K562 (cell line): ENCODE results near the gene DUSP9. TPM values are rescaled to one million over a fixed set of nuclear protein-coding genes. Genes with fewer than 3 reads are reported as not detected.
A peak's percentile ranks its signal among the peaks of the same experiment; 100 is the strongest.

Experiments
- C11orf30 ChIP-seq: fragments of 450-650 bp; IDR thresholded peaks from 2 replicates; pipeline ENCODE4 v1.6.1; 2016; ENCODE audit warnings: low read depth, mild to moderate bottlenecking
- CEBPB ChIP-seq: fragments of 450-650 bp; IDR thresholded peaks from 2 replicates; pipeline ENCODE4 v1.6.1; 2016; ENCODE audit warnings: missing genetic modification characterization, missing compliant biosample characterization
- DACH1 ChIP-seq: fragments of 450-650 bp; IDR thresholded peaks from 2 replicates; pipeline ENCODE4 v1.6.1; 2018; ENCODE audit not compliant: partially characterized antibody
- ELF2 ChIP-seq: fragments of 250-450 bp; sonication (Bioruptor Pico); IDR thresholded peaks from 2 replicates; pipeline ENCODE4 v1.5.0; 2021; ENCODE audit warnings: mild to moderate bottlenecking
- HNRNPLL ChIP-seq: fragments of 200-400 bp; formaldehyde crosslinking; IDR thresholded peaks from 2 replicates; pipeline ENCODE4 v1.6.1; 2017; ENCODE audit warnings: low read length, low read depth, mild to moderate bottlenecking; ENCODE audit not compliant: poor library complexity, severe bottlenecking
- MAFK ChIP-seq: IDR thresholded peaks from 2 replicates; pipeline ENCODE4 v1.6.1; 2011; ENCODE audit warnings: low read length, improper control_type of control experiment
- MCM3 ChIP-seq: fragments of 450-650 bp; IDR thresholded peaks from 2 replicates; pipeline ENCODE4 v1.6.1; 2016
- MNT ChIP-seq, 2 experiments: fragments of 450-650 bp; conservative IDR thresholded peaks; 2 replicates each; pipeline ENCODE4 v1.6.1; 2017; ENCODE audit warnings: mild to moderate bottlenecking in 2 of 2, moderate library complexity in 2 of 2
- NFIC ChIP-seq: fragments of 450-650 bp; IDR thresholded peaks from 2 replicates; pipeline ENCODE4 v1.6.1; 2017; ENCODE audit warnings: mild to moderate bottlenecking, inconsistent platforms
- SMC3 ChIP-seq: conservative IDR thresholded peaks from 2 replicates; pipeline ENCODE4 v1.6.1; 2011; ENCODE audit warnings: low read depth, low read length, improper control_type of control experiment; ENCODE audit not compliant: insufficient read depth
- SREBF1 ChIP-seq: fragments of 150-350 bp; IDR thresholded peaks from 2 replicates; pipeline ENCODE4 v1.6.1; 2014; ENCODE audit warnings: antibody characterized with exemption, low read depth, low read length, borderline replicate concordance
- TFAP4 ChIP-seq: sonication (generic); formaldehyde crosslinking; IDR thresholded peaks from 2 replicates; pipeline ENCODE4 v1.8.0; 2022; ENCODE audit warnings: missing genetic modification reagents, mild to moderate bottlenecking, moderate library complexity, borderline replicate concordance
- TGIF2 ChIP-seq: sonication (generic); formaldehyde crosslinking; IDR thresholded peaks from 2 replicates; pipeline ENCODE4 v1.8.1; 2022; ENCODE audit warnings: mild to moderate bottlenecking, missing genetic modification reagents, moderate library complexity
- ZBED1 ChIP-seq: IDR thresholded peaks from 2 replicates; pipeline ENCODE4 v1.6.1; 2014
- ZC3H4 ChIP-seq: sonication (generic); formaldehyde crosslinking; IDR thresholded peaks from 2 replicates; pipeline ENCODE4 v1.9.0; 2021; ENCODE audit warnings: missing genetic modification reagents, borderline replicate concordance
- ZNF699 ChIP-seq: fragments of 250-450 bp; sonication (Bioruptor Pico); IDR thresholded peaks from 2 replicates; pipeline ENCODE4 v1.8.0; 2021; ENCODE audit warnings: mild to moderate bottlenecking, moderate library complexity; ENCODE audit not compliant: insufficient replicate concordance
- ZNF707 ChIP-seq: fragments of 250-450 bp; sonication (Bioruptor Pico); conservative IDR thresholded peaks from 2 replicates; pipeline ENCODE4 v1.8.0; 2022; ENCODE audit warnings: inconsistent platforms, mild to moderate bottlenecking, moderate library complexity
- polyA plus RNA-seq, 8 experiments: library from polyadenylated mRNA; depleted of rRNA in 4 of 8; stranded (reverse) in 5 of 8; unstranded in 3 of 8; fragments of >200 nt; fragmentation: Nextera tagmentation in 2 of 8; fragmentation: Illumina TruSeq in 1 of 8; extraction: Ambion mirVana in 2 of 8; extraction: Trizol in 1 of 8; gene quantifications; 2 replicates each; pipeline versions ENCODE4 v1.2.1 to v1.2.3, GENCODE V29; 2011 to 2014; ENCODE audit warnings: inconsistent platforms in 1 of 8, missing spikeins in 1 of 8
- total RNA-seq, 7 experiments: library from RNA; depleted of rRNA in 6 of 7; stranded (reverse); fragments of >200 nt in 6 of 7; fragmentation: Illumina TruSeq in 2 of 7; extraction: Trizol in 2 of 7; gene quantifications; 2 replicates each; pipeline versions ENCODE4 v1.2.1 to v1.2.3, GENCODE V29; 2011 to 2021; ENCODE audit warnings: low replicate concordance in 1 of 7
- TF ChIP-seq, protein P1 (sequence below), 2 experiments: fragments of 450-650 bp; IDR thresholded peaks; 2 replicates each; pipeline ENCODE4 v1.6.1; 2016; ENCODE audit warnings: mild to moderate bottlenecking in 2 of 2, borderline replicate concordance in 1 of 2, low read depth in 1 of 2, moderate library complexity in 1 of 2

DUSP9 gene
- total and polyA plus RNA-seq, 9 of the 15 experiments (the other 6 are each of a cell fraction or from before 2014, with no cell fraction given), result 0.11 to 14.1 (median 5.5) TPM

DNA sequence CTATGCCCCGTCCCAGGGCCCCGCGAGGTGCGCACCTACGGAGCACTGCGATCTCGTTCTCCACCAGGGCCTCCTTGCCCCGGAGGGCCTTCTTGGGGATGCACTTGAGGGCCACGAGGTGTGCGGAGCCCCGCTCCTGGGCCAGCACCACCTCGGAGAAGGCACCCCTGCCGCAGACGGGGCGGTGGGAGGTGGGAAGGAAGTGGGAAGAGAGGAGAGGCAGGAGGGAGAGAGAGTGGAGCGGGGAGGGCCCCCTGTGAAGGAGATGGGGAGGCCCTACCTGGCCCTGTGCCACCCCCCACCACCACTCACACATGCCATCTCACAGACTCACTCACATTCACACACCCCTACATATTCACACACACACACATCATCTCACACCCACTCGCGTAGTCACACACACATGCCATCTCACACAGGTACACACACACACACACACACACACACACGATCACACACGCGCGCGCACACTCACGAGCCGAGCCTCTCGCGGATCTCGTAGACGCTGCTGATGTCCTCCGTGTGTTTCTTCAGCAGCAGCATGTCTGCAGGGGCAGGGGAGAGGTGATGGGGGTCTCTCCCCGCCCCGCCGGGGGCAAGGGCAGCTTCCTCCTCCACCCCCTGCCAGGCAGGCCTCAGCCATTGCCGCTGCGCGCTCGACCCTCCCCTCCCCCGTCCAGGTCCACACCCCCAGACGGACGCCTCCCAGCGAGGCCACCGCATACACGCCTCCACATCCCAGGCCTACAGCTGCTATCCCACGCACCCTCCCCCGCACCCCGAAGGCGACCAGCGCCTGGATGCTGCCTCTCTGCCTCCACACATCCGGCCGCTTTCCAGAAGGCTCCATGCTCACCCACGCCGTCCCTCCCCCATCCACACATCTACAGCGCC lies 25.8 kb downstream of the DUSP9 start (continued):
- TF ChIP-seq ZNF699 (CRISPR knock-in tag) (no peak), SREBF1 (no peak), DACH1 (no peak), C11orf30 (no peak), TFAP4 (peak; percentile 92), CEBPB (tag) (no peak), SMC3 (no peak), MAFK (no peak), TGIF2 (CRISPR knock-in tag) (no peak), MNT (conservative IDR thresholded peaks at IDR 0.05) (0 out of 4 replicates have a peak, but pooled peaks of 1 of the 2 experiments have one; percentile 25), ZBED1 (no peak), HNRNPLL (no peak), ZC3H4 (CRISPR knock-in tag) (no peak), ELF2 (CRISPR knock-in tag) (no peak), NFIC (peak; percentile 54), MCM3 (no peak), ZNF707 (CRISPR knock-in tag) (no peak)
- TF ChIP-seq, protein P1, sequence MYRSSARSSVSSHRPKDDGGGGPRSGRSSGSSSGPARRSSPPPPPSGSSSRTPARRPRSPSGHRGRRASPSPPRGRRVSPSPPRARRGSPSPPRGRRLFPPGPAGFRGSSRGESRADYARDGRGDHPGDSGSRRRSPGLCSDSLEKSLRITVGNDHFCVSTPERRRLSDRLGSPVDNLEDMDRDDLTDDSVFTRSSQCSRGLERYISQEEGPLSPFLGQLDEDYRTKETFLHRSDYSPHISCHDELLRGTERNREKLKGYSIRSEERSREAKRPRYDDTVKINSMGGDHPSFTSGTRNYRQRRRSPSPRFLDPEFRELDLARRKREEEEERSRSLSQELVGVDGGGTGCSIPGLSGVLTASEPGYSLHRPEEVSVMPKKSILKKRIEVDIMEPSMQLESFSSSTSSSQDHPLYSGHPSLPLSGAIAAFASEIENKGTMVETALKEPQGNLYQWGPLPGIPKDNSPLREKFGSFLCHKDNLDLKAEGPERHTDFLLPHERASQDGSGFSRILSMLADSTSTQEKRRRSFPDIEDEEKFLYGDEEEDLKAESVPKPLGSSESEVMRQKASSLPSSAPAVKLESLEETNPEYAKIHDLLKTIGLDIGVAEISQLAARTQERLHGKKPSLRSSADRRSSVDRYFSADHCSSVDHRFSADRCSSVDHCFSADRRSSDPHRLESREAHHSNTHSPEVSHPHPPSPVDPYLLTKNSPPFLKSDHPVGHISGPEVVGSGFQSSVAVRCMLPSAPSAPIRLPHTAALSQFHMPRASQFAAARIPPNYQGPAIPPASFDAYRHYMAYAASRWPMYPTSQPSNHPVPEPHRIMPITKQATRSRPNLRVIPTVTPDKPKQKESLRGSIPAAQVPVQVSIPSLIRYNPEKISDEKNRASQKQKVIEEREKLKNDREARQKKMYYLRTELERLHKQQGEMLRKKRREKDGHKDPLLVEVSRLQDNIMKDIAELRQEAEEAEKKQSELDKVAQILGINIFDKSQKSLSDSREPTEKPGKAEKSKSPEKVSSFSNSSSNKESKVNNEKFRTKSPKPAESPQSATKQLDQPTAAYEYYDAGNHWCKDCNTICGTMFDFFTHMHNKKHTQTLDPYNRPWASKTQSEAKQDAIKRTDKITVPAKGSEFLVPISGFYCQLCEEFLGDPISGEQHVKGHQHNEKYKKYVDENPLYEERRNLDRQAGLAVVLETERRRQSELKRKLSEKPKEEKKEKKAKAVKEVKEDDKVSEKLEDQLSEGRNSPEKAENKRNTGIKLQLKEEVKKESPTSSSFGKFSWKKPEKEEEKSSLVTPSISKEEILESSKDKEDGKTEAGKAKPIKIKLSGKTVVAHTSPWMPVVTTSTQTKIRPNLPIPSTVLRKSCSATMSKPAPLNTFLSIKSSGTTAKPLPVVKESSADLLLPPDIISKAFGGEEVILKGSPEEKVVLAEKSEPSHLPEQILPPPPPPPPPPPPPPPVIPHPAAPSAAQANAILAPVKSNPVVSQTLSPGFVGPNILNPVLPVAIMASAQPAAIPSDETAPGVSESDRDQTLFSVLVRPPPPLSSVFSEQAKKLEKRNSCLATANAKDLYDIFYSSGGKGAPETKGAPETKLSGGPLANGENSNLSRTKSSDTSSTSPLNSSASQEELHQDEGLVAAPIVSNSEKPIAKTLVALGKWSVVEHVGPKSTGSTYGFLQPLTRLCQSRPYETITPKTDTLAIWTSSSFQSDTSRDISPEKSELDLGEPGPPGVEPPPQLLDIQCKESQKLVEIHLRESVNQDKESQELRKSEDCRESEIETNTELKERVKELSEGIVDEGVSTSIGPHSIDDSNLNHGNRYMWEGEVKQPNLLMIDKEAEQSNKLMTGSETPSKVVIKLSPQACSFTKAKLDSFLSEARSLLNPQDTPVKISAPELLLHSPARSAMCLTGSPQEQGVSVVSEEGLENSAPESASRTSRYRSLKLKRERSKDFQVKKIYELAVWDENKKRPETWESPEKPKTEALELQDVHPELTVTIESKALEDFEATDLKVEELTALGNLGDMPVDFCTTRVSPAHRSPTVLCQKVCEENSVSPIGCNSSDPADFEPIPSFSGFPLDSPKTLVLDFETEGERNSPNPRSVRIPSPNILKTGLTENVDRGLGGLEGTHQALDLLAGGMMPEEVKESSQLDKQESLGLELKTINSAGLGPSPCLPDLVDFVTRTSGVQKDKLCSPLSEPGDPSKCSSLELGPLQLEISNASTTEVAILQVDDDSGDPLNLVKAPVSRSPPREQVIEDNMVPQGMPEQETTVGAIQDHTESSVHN (IDR thresholded peaks at IDR 0.05; ENCODE audit: borderline replicate concordance in 1 of 2, low read depth in 1 of 2), result no peak
